A549 (cell line): ENCODE results near the gene INHBE. TPM values are rescaled to one million over a fixed set of nuclear protein-coding genes. Genes with fewer than 3 reads are reported as not detected.

ENCODE experiments used
- ATAC-seq, 2 experiments: fragments of 200-7000 bp in 1 of 2; fragments of >200 bp in 1 of 2; cut with Nextera tagmentation in 1 of 2; cut with Tn5 transposase in 1 of 2; 3 replicates each; pipeline versions ENCODE4 v1.8.0 to v1.9.1; 2018 to 2020; ENCODE audit warnings: mild to moderate bottlenecking in 1 of 2, moderate library complexity in 1 of 2
- CTCF ChIA-PET: fragments of 300-600 bp; sonication (Branson Sonifier 250); formaldehyde crosslinking; extraction: SDS; loops from one replicate; lab custom pipeline; 2021; ENCODE audit warnings: antibody characterized with exemption, inconsistent platforms; lab: Yijun Ruan, JAX
- POLR2A ChIA-PET: fragments of 350-600 bp; formaldehyde crosslinking; extraction: SDS; loops from one replicate; lab custom pipeline; 2021; ENCODE audit warnings: antibody characterized with exemption, inconsistent platforms; lab: Yijun Ruan, JAX
- DNase-seq, 2 experiments: peaks; one replicate each; pipeline versions ENCODE4 v3.0.0 to v3.0.0-alpha.2; 2011 to 2016; ENCODE audit warnings: low read depth in 1 of 2, low spot score in 1 of 2
- FAIRE-seq: peaks from 2 replicates; lab custom pipeline; 2011; peaks lifted over from hg19 to GRCh38; lab: Jason Lieb, UNC
- H3K27ac ChIP-seq, 2 experiments: fragments of >200 bp; sonication (Bioruptor Twin); formaldehyde crosslinking; 3 replicates each; pipeline ENCODE4 v1.5.1; 2016 to 2017
- H3K4me1 ChIP-seq: fragments of >200 bp; sonication (Bioruptor Twin); formaldehyde crosslinking; 3 replicates; pipeline ENCODE4 v1.6.1; 2016
- H3K4me2 ChIP-seq: fragments of >200 bp; sonication (Bioruptor Twin); formaldehyde crosslinking; 3 replicates; pipeline ENCODE4 v1.6.1; 2016
- H3K4me3 ChIP-seq: fragments of >200 bp; sonication (Bioruptor Twin); formaldehyde crosslinking; 3 replicates; pipeline ENCODE4 v1.5.1; 2016
- H3K9me3 ChIP-seq: fragments of >200 bp; sonication (Bioruptor Twin); formaldehyde crosslinking; 3 replicates; pipeline ENCODE4 v1.6.1; 2016
- BHLHE40 ChIP-seq: IDR thresholded peaks from 2 replicates; pipeline ENCODE4 v1.6.1; 2012; ENCODE audit warnings: low read depth, low read length, inconsistent platforms
- CHD4 ChIP-seq: fragments of 200-600 bp; sonication (generic); IDR thresholded peaks from 2 replicates; pipeline ENCODE4 v1.6.1; 2016; ENCODE audit warnings: antibody characterized with exemption, mild to moderate bottlenecking, borderline replicate concordance
- EHF ChIP-seq: fragments of 250-450 bp; sonication (Bioruptor Pico); IDR thresholded peaks from 2 replicates; pipeline ENCODE4 v1.5.0; 2020; ENCODE audit warnings: mild to moderate bottlenecking
- EP300 ChIP-seq, 2 experiments: fragments of >200 bp; sonication (Bioruptor Twin); formaldehyde crosslinking; IDR thresholded peaks; 2 replicates in 1 of 2; 3 replicates in 1 of 2; pipeline ENCODE4 v1.6.1; 2016 to 2017
- ESRRA ChIP-seq: fragments of 150-350 bp; IDR thresholded peaks from 2 replicates; pipeline ENCODE4 v1.6.1; 2014; ENCODE audit warnings: mild to moderate bottlenecking, low read length, borderline replicate concordance
- GATA3 ChIP-seq: IDR thresholded peaks from 2 replicates; pipeline ENCODE4 v1.6.1; 2012; ENCODE audit warnings: borderline replicate concordance
- HOXB13 ChIP-seq: fragments of 250-450 bp; sonication (Bioruptor Pico); IDR thresholded peaks from 2 replicates; pipeline ENCODE4 v1.5.0; 2020; ENCODE audit warnings: low read depth, mild to moderate bottlenecking, moderate library complexity
- HOXB5 ChIP-seq: fragments of 250-450 bp; sonication (Bioruptor Pico); IDR thresholded peaks from 2 replicates; pipeline ENCODE4 v1.5.0; 2020; ENCODE audit warnings: mild to moderate bottlenecking, moderate library complexity
- JUNB ChIP-seq: fragments of >200 bp; sonication (Bioruptor Twin); formaldehyde crosslinking; IDR thresholded peaks from 2 replicates; pipeline ENCODE4 v1.6.1; 2016
- MAFK ChIP-seq: fragments of 450-650 bp; IDR thresholded peaks from 2 replicates; pipeline ENCODE4 v1.6.1; 2014; ENCODE audit not compliant: partially characterized antibody
- MYC ChIP-seq: IDR thresholded peaks from 2 replicates; pipeline ENCODE4 v1.6.1; 2012; ENCODE audit warnings: mild to moderate bottlenecking, inconsistent platforms, low read length, improper control_type of control experiment, borderline replicate concordance
- NR3C1 ChIP-seq: fragments of >200 bp; sonication (Bioruptor Twin); formaldehyde crosslinking; IDR thresholded peaks from 3 replicates; pipeline ENCODE4 v1.6.1; 2017
- RARB ChIP-seq: fragments of 250-450 bp; sonication (Bioruptor Pico); IDR thresholded peaks from 2 replicates; pipeline ENCODE4 v1.8.0; 2021; ENCODE audit warnings: mild to moderate bottlenecking, moderate library complexity
- RCOR1 ChIP-seq: fragments of 150-350 bp; IDR thresholded peaks from 2 replicates; pipeline ENCODE4 v1.6.1; 2014; ENCODE audit warnings: antibody characterized with exemption, low read length, low read depth
- SREBF2 ChIP-seq: fragments of 450-650 bp; IDR thresholded peaks from 2 replicates; pipeline ENCODE4 v1.6.1; 2014; ENCODE audit warnings: mild to moderate bottlenecking, moderate library complexity
- TFCP2L1 ChIP-seq: fragments of 250-450 bp; sonication (Bioruptor Pico); IDR thresholded peaks from 2 replicates; pipeline ENCODE4 v1.5.0; 2021; ENCODE audit warnings: mild to moderate bottlenecking
- ZC3H11A ChIP-seq: fragments of 450-650 bp; IDR thresholded peaks from 2 replicates; pipeline ENCODE4 v1.6.1; 2014; ENCODE audit warnings: antibody characterized with exemption, mild to moderate bottlenecking
- WGBS: methylation state at CpG from one replicate; pipeline ENCODE4 v1.1.6; 2017; ENCODE audit errors: missing lambda C conversion rate; 5-methylcytosine and 5-hydroxymethylcytosine counted together
- polyA plus RNA-seq, 4 experiments: library from polyadenylated mRNA; depleted of rRNA in 3 of 4; stranded (reverse); fragments of >200 nt; fragmentation: RNase III in 1 of 4; extraction: RNeasy Plus Mini Kit Qiagen cat#74134 plus additional on column Dnase treatment in 1 of 4; gene quantifications; 2 replicates in 3 of 4; 3 replicates in 1 of 4; pipeline ENCODE4 v1.2.3, GENCODE V29; 2011 to 2017
- TF ChIP-seq, protein P1 (sequence below): fragments of >200 bp; sonication (Bioruptor Twin); formaldehyde crosslinking; IDR thresholded peaks from 3 replicates; pipeline ENCODE4 v1.6.1; 2016
- TF ChIP-seq, protein P2 (sequence below): IDR thresholded peaks from 2 replicates; pipeline ENCODE4 v1.6.1; 2012; ENCODE audit warnings: low read depth, borderline replicate concordance
- TF ChIP-seq, protein P3 (sequence below): fragments of >200 bp; sonication (Bioruptor Twin); formaldehyde crosslinking; IDR thresholded peaks from 3 replicates; pipeline ENCODE4 v1.5.1; 2016
- TF ChIP-seq, protein P4 (sequence below): fragments of 250-450 bp; sonication (Bioruptor Pico); IDR thresholded peaks from 2 replicates; pipeline ENCODE4 v1.5.0; 2021; ENCODE audit warnings: mild to moderate bottlenecking, moderate library complexity, borderline replicate concordance
- TF ChIP-seq, protein P5 (sequence below): fragments of 250-450 bp; sonication (Bioruptor Pico); IDR thresholded peaks from 2 replicates; pipeline ENCODE4 v1.5.0; 2020; ENCODE audit warnings: low read depth, mild to moderate bottlenecking, moderate library complexity
- TF ChIP-seq, protein P6 (sequence below): IDR thresholded peaks from 2 replicates; pipeline ENCODE4 v1.6.1; 2012

INHBE gene
- polyA plus RNA-seq, 2 of the 4 experiments (the other 2 are of a cell fraction), result 0.74 to 2.4 TPM

DNA sequence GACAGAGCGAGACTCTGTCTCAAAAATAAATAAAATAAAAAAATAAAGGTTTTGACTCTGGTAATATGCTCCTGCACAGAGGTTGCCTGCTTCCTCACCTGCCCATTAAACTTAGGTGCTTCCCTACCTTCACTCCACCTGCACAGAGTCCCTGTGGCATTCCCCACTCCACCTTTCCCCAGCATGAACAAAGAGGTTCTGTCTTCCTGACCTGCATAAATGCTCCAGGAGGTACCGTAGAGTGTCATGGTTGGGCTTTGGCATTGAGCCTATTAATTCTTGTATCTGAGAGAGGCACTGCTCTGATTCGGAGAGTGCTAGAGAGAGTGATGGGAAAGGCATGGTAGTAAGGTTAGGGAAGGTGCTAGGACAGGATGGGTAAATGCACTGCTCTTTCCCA is 18.3 kb downstream of the INHBE start:
- Histone ChIP-seq H3K9me3 (no peaks in the 10 kb centered on the region), H3K27ac (no peak overlapping the region), H3K4me2 (no peak overlapping the region)
- no peak for FAIRE-seq
- ChIA-PET CTCF (interaction anchor here (1.5 to 19.9 kb wide), 5 partner anchors 11 to 40 kb away, joined by 4 to 240 read pairs (median 9); partner anchors contain the start of genes GLI1 and MARS1), POLR2A (no interaction called here)
- TF ChIP-seq MAFK (no peak), ESRRA (no peak), NR3C1 (no peak), EP300 (IDR thresholded peaks at IDR 0.05) (no peak), GATA3 (no peak)
- TF ChIP-seq, protein P1, sequence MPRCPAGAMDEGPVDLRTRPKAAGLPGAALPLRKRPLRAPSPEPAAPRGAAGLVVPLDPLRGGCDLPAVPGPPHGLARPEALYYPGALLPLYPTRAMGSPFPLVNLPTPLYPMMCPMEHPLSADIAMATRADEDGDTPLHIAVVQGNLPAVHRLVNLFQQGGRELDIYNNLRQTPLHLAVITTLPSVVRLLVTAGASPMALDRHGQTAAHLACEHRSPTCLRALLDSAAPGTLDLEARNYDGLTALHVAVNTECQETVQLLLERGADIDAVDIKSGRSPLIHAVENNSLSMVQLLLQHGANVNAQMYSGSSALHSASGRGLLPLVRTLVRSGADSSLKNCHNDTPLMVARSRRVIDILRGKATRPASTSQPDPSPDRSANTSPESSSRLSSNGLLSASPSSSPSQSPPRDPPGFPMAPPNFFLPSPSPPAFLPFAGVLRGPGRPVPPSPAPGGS, result no peak
- TF ChIP-seq, all 56 proteins: peak for 0
- 64% methylated on average over 3 of the region's 3 CpGs for WGBS
- Histone ChIP-seq H3K4me1 (peaks cover 12% of the 10 kb centered on the region; the same call in 2 of the 3 replicates), H3K4me3 (no peak overlapping the region)
- DNase-seq, result no peak
- no peak for ATAC-seq

DNA sequence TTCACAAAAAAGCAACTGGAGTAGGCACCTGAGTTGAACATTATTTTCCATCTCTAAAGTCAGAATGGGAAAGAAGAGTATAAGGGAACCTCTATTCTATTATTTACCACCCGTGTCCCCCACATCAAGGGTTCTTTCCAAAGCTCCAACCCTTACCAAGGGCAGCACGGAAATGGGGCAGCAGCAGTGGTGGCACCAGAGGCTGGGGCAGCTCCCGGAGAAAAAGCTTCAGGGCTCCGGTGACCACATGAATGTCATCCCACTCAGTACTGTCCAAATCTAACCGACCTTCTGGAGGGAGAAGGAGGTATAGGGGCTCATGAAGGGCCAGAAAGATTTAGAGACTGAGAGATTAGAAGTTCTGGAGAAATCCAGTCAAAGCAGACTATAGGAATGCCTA is 18.8 kb downstream of the INHBE start:
- CTCF ChIA-PET, result interaction anchor here (1.7 to 19.9 kb wide), 4 partner anchors 12 to 21 kb away, joined by 6 to 240 read pairs (median 10); partner anchors contain the start of genes GLI1 and MARS1
- 60% methylated on average over 5 of the region's 5 CpGs for WGBS
- no peak overlapping the region for H3K4me3 ChIP-seq

More for the DNA sequence above, 18.8 kb downstream of the INHBE start:
- Histone ChIP-seq H3K27ac (no peak overlapping the region), H3K9me3 (no peaks in the 10 kb centered on the region), H3K4me1 (peaks cover 14% of the 10 kb centered on the region; the same call in 2 of the 3 replicates)
- FAIRE-seq (no peak), DNase-seq (no peak)
- POLR2A ChIA-PET, result no interaction called here
- TF ChIP-seq HOXB5 (CRISPR knock-in tag), result no peak
- TF ChIP-seq, protein P2, sequence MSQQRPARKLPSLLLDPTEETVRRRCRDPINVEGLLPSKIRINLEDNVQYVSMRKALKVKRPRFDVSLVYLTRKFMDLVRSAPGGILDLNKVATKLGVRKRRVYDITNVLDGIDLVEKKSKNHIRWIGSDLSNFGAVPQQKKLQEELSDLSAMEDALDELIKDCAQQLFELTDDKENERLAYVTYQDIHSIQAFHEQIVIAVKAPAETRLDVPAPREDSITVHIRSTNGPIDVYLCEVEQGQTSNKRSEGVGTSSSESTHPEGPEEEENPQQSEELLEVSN, result no peak
- TF ChIP-seq EHF (CRISPR knock-in tag), result no peak
- no peak for TF ChIP-seq CHD4
- TF ChIP-seq, protein P3, sequence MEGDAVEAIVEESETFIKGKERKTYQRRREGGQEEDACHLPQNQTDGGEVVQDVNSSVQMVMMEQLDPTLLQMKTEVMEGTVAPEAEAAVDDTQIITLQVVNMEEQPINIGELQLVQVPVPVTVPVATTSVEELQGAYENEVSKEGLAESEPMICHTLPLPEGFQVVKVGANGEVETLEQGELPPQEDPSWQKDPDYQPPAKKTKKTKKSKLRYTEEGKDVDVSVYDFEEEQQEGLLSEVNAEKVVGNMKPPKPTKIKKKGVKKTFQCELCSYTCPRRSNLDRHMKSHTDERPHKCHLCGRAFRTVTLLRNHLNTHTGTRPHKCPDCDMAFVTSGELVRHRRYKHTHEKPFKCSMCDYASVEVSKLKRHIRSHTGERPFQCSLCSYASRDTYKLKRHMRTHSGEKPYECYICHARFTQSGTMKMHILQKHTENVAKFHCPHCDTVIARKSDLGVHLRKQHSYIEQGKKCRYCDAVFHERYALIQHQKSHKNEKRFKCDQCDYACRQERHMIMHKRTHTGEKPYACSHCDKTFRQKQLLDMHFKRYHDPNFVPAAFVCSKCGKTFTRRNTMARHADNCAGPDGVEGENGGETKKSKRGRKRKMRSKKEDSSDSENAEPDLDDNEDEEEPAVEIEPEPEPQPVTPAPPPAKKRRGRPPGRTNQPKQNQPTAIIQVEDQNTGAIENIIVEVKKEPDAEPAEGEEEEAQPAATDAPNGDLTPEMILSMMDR, result no peak
- no peak for TF ChIP-seq BHLHE40
- TF ChIP-seq TFCP2L1 (CRISPR knock-in tag), result no peak
- TF ChIP-seq JUNB, result no peak
- TF ChIP-seq MYC, result no peak
- TF ChIP-seq, protein P4, sequence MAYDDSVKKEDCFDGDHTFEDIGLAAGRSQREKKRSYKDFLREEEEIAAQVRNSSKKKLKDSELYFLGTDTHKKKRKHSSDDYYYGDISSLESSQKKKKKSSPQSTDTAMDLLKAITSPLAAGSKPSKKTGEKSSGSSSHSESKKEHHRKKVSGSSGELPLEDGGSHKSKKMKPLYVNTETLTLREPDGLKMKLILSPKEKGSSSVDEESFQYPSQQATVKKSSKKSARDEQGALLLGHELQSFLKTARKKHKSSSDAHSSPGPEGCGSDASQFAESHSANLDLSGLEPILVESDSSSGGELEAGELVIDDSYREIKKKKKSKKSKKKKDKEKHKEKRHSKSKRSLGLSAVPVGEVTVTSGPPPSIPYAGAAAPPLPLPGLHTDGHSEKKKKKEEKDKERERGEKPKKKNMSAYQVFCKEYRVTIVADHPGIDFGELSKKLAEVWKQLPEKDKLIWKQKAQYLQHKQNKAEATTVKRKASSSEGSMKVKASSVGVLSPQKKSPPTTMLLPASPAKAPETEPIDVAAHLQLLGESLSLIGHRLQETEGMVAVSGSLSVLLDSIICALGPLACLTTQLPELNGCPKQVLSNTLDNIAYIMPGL (CRISPR knock-in tag), result no peak
- no peak for TF ChIP-seq RCOR1
- TF ChIP-seq, protein P5, sequence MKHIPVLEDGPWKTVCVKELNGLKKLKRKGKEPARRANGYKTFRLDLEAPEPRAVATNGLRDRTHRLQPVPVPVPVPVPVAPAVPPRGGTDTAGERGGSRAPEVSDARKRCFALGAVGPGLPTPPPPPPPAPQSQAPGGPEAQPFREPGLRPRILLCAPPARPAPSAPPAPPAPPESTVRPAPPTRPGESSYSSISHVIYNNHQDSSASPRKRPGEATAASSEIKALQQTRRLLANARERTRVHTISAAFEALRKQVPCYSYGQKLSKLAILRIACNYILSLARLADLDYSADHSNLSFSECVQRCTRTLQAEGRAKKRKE (CRISPR knock-in tag), result no peak
- no peak for TF ChIP-seq SREBF2
- no peak for TF ChIP-seq ESRRA
- no peak for TF ChIP-seq ZC3H11A
- TF ChIP-seq RARB (CRISPR knock-in tag), result no peak
- TF ChIP-seq, protein P6, sequence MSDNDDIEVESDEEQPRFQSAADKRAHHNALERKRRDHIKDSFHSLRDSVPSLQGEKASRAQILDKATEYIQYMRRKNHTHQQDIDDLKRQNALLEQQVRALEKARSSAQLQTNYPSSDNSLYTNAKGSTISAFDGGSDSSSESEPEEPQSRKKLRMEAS, result no peak
- TF ChIP-seq HOXB13 (CRISPR knock-in tag), result no peak
- TF ChIP-seq, all 56 proteins: peak for 0
- H3K4me2 ChIP-seq, result no peak overlapping the region
- ATAC-seq, result no peak
